HTERT RPE-1 (cell line): Measurements from ENCODE around the gene WDFY4.
"Not testable (repeated sequence)": the region's sequence is repeated elsewhere in the genome, so short reads cannot be mapped to it uniquely, and the experiment has no call there.

Source experiments
- in situ Hi-C: fragments of 300-500 bp; cut with MboI; formaldehyde crosslinking; loops from 4 replicates; pipeline ENCODE4 v1.14.3; 2020; ENCODE audit warnings: low sequenced_read_pairs

The WDFY4 gene, protein sequence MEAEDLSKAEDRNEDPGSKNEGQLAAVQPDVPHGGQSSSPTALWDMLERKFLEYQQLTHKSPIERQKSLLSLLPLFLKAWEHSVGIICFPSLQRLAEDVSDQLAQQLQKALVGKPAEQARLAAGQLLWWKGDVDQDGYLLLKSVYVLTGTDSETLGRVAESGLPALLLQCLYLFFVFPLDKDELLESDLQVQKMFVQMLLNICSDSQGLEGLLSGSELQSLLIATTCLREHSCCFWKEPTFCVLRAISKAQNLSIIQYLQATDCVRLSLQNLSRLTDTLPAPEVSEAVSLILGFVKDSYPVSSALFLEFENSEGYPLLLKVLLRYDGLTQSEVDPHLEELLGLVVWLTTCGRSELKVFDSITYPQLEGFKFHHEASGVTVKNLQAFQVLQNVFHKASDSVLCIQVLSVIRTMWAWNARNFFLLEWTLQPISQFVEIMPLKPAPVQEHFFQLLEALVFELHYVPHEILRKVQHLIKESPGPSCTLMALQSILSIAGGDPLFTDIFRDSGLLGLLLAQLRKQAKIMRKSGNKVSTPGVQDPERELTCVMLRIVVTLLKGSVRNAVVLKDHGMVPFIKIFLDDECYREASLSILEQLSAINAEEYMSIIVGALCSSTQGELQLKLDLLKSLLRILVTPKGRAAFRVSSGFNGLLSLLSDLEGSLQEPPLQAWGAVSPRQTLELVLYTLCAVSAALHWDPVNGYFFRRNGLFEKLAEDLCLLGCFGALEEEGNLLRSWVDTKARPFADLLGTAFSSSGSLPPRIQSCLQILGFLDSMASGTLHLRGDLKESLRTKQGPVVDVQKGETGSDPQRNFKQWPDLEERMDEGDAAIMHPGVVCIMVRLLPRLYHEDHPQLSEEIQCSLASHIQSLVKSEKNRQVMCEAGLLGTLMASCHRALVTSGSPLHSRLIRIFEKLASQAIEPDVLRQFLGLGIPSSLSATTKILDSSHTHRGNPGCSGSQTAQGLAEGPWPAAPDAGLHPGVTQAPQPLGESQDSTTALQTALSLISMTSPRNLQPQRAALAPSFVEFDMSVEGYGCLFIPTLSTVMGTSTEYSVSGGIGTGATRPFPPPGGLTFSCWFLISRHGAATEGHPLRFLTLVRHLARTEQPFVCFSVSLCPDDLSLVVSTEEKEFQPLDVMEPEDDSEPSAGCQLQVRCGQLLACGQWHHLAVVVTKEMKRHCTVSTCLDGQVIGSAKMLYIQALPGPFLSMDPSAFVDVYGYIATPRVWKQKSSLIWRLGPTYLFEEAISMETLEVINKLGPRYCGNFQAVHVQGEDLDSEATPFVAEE (N-terminal part only)

DNA sequence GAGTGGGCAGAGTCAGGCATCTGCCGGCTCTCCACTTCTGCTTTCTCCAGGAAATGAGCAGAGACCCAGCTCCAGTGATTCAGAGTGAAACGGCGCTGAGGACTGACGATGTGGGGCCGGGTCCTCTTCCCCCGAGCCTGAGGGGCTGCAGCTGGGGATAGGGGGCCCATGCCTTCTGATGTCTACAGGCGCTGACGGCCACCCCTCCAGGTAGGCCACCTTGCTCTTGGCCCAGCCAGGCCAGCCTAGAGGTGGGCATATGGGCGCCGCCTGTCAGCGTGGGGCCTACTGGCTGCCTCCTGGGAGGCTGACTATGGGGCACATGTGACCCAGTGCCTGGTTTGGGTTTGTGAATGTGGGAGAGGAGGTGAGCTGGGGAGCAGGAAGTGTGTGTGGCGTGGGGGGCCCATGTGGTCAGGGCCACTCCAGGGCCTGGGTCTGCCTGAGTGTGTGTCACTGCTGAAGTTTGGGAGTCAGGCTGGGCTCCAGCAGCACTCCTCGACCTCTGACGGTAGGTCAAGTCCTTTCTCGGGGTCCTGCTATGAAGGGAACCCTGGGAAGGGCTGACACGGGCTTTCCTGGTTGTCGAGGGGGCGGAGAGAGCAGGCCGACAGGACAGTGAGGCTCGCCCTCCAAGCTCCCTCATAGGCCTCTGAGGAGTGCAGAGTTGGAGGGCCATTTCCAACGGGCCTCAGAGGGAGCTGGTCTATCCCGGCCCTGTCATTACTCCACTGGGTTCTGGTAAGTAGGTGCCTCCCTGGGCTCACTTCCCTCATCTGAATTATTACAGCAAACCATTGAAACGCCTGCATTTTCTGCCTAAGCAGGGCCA lies at the start of gene WDFY4:
Gene WDFY4 (plus strand): TSS at position 82 of the 832 bp plus-strand sequence. CDS start 24,860 bp downstream, outside the sequence.
- in situ Hi-C loops = no loop called here

DNA sequence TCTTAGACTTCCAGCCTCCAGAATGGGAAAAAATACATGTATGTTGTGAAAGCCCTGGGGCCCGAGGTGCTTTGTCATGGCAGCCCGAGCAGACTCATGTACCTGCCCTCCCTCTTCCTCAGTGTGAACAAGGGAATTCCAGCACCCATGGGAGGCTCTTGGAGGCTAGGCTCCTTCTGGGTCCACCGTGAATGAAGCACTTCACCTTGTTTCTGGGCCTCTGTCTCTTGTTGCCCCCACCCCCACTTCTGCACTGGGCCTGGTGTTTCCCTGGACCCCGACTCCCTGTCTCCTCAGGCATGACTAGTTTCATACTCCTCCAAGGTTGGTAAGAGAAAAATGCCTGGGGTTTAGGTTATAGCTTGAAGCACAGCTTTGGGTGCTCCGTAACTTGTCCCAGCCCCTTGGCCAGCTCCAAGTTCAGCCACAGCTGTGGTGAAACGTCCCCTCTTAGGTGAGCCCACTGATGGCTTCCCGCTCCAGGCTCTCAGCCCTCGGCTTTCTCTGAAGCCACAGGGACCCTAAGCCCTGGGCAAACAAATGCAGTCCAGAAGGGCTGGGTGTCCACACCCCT lies 49.6 kb upstream of the WDFY4 start:
- in situ Hi-C loops = no loop called here

DNA sequence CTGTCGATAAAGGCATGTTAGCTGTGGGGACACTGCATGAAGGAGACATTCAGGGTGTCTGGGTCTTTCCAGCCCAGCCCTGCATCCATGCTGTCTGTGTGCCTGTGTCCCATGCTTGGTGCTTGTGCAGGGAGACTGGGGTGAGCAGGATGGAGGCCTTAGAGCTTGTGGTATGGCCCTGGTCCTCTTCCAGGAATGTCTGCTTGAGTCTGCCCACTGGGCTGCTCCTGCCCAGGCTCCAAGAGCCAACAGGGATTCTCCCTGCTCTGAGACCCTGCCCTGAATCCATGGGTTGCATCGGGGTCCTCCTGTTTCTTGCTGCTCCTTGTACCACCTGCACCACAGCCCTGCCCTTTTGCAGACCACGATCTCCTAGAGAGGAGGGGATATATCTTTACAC lies 48.4 kb upstream of the WDFY4 start:
- in situ Hi-C loops = no loop called here

DNA sequence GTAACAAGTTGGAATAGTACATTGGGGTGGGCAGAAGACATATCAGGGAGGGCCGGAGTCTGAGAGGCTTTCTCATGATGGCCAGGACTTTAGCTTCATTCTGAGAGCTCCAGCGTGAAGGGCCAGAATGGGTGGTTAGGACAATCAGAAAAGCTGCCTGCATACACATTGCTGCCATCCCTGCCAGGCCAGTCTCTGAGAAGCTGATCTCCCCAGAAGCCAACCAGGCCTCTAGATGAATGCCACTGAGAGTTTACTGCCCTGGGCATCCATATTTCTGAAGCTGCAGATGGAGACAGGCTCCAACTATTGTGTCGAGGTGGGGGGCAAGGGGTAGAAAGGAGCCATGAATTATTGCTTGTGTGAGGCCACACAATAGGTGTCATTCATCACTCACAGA lies 47.8 kb upstream of the WDFY4 start:
- in situ Hi-C loops = no loop called here

DNA sequence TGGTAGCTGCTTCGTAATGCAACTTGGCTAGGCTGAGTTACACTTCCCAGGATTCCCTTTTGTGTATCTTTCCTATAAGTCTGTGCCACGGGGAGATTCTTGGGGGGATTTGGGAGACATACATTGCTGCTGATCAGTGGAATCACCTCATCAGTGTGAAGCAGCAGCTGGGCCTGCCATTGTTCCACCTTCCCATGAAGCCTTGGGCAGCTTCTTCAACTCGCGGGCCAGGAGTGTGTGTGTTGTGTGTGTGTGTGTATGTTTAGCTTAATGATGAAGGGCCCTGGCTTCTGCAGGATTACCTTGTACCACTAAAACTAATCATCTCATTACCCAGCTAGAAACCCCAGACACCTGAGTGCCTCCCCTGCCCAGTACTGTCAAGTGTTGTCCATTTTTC lies 46.5 kb upstream of the WDFY4 start:
- in situ Hi-C loops = no loop called here

DNA sequence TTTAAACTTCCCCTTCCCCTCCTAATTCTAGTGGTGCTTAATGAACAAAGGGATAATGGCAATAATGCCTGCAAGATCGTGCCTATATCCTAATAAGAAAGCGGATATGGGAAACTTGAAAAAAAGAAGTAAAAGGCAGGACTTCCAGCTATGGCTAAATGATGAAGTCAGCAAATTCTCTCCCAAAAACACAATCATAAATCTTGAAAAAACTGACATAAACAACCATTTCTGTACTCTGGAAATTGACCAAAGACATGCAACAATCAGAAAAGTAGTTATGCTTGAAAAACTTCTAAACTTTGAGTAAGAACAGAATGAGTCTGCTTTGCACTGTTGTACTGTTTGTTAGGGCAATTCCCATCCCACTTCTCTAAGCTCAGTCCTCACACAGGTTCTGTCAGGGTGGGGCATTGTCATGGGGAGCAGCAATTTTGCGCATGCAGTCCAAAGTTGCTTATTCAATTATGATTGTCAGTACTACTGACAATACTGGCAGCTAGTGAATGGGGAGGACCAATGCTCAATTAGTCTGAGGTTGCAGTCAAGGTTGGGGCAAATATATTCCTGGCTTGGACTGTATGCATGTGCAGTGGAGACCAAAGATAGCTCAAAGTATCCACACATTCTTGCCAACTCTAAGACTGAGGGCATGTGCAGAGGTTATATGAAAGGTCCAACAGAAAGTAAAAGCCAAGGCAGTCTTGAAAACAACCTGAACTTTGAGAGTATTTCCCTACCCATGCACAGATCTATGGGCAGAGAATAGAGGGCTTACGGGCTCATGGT lies 45.7 kb upstream of the WDFY4 start:
- in situ Hi-C loops = no loop called here

DNA sequence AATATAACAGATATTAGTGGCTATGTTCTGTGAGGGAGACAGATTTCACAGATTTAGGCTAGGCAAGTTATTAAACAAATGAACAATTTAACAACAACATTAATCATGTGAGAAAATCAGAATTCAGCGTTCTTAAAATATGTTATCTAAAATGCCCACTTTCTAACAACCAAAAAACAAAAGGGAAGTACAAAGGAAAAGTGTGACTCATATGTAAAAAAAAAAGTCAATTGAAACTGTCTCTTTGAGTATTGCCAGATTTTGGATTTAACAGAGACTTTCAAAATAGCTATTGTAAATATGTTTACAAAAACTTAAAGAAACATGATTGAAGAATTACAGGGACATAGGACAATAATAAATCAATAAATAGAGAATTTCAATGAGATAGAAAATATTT lies 45.0 kb upstream of the WDFY4 start:
- in situ Hi-C loops = no loop called here

DNA sequence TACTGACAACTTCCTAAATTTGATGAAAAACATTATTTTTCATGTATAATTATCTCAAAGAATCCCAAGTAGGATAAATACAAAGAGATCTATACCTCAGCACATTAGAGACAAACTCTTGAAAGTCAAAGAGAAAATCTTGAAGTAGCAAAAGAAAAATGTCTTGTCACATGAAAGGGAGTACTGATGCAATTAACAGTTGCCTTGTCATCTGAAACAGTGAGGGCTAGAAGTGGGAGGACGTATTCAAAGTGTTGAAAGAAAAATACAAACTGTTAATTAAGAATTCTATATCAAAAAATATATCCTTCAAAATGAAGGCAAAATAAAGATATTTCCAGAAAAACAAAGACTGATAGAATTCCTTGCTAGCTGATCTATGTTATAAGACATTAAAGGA lies 44.3 kb upstream of the WDFY4 start:
- in situ Hi-C loops = no loop called here

DNA sequence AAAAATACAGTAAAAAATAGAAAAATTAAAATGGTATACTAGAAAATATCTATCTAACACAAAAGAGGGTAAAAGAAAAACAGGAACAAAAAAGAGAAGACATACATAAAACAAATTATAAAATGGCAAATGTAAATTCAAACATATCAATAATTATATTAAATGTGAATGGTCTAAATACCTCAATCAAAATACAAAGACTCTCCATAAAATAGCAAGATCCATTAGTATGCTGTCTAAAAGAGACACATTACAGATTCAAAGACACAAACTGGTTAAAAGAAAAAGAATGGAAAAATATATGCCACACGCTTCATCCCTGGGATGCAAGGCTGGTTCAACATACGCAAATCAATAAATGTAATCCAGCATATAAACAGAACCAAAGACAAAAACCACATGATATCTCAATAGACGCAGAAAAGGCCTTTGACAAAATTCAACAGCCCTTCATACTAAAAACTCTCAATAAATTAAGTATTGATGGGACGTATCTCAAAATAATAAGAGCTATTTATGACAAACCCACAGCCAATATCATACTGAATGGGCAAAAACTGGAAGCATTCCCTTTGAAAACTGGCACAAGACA lies 43.5 kb upstream of the WDFY4 start:
- in situ Hi-C loops = not testable (repeated sequence)

DNA sequence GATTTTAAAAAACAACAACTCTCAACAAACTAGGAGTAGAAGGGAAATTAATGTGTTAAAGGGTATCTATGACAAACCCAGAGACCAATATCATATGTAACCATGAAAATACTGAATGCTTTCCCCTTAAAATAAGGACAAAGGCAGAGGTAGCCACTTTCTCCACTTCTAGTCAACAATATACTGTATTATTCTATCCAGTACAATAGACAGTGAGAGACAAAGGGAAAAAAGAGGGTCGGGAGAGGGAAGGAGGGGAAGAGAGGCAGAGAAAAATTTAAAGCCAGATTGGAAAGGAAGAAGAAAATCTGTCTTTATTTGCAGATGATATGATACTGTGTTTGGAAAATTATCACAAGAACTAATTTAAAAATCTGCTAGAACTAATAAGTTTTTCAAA lies 39.1 kb upstream of the WDFY4 start:
- in situ Hi-C loops = no loop called here

DNA sequence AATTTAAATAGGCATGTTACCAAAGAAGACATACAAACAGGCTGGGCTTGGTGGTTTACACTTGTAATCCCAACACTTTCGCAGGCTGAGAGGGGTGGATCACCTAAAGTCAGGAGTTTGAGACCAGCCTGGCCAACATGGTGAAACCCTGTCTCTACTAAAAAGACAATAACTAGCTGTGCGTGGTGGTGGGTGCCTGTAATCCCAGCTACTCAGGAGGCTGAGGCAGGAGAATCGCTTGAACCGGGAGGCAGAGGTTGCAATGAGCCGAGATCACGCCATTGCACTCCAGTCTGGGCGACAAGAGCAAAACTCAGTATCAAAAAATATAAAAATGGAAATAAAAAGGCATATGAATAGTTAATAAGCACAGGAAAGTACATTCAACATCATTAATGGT lies 37.6 kb upstream of the WDFY4 start:
- in situ Hi-C loops = not testable (repeated sequence)

DNA sequence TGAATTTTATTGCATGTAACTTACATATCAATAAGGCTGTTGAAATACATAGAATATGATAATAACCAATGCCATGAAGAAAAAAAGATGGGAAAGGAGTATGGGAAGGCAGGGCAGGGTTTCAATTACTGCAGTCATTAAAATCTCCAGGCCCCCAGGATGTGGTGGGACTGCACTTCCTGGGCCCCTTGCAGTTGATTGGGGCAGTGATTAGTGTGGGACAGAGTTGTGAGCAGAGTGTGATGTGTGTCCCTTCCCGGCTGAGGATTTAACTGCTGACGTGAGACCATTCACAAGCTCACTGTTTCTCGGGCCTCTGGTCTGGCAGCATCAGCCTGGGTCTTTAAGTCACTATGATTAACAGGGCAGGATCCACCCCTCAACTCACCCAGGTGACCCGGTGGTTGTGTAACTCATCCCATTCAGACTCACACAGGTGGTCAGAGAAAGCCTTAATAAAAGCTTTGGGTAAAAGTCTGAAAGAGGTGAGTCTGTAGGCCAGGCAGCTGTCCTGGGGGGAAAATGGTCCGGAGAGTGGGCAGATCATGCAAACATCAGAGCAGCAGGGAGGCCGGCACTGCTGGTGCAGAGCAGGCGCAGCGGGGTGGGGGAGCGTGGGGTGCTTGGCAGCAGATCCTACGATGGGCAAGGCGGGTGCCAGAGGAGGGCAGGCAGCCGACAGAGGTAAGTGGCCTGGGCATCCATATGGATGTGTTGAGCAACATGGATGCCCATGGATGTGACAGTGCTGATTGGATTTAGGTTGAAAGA lies 36.3 kb upstream of the WDFY4 start:
- in situ Hi-C loops = no loop called here

DNA sequence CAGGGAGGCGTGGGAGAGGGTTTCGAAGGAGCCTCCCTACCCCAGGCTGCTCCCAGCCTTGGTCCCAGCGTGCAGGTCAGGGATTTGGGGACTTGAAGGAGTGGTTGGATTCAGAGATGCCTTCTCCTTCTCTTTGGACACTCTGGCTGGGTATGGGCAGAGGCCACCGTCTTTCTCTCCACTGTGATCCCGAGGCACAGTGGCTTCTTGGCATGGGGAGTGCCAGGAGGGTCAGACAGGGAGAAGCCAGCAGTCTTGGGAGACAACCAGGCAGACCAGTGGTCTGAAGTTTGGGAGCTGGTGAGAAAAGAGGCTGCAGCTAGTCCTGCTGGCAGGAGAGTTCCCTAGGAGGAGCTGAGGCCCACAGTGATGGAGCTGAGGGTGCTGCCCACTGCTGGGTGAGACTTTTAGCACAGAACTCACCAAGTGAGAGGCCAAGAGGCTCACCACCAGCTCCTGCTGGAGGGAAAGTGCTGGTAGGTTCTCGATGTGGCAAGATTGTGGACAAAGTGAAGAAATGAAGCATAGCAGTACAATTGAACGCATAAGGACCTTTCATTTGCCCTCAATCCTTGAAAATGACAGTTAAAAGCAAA lies 35.2 kb upstream of the WDFY4 start:
- in situ Hi-C loops = no loop called here

DNA sequence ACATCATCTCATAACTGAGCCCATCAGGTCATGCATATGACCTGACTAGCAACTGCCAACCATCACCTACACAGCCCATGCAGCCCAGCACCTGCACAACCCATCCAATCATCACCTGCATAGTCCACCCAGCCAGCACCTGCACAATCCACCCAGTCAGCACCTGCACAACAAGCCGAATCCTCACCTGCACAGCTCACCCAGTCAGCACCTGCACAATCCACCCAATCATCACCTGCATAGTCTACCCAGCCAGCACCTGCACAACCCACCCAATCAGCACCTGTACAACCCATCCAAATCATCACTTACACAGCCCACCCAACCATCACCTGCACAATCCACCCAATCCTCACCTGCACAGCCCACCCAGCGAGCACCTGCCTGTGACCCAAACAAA lies 33.4 kb upstream of the WDFY4 start:
- in situ Hi-C loops = no loop called here

DNA sequence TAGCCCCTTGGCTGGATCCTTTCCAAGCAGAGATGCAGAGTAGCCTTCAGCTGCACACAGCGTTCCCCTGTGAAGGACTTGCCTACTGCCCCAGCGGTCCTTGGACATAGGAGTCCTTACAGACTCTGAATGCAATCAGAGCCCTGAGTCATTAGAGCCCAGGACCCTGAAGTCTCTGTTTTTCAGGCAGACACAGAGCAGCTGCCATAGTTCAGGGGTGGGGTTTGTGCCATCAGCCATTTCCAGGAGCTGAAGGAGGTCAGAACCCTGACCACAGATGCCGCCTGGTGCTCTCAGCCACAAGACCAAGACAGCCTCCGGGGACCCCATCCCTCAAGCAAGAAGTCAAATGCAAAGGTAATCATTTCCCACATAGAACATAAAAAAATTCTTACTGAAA lies 32.8 kb upstream of the WDFY4 start:
- in situ Hi-C loops = no loop called here

DNA sequence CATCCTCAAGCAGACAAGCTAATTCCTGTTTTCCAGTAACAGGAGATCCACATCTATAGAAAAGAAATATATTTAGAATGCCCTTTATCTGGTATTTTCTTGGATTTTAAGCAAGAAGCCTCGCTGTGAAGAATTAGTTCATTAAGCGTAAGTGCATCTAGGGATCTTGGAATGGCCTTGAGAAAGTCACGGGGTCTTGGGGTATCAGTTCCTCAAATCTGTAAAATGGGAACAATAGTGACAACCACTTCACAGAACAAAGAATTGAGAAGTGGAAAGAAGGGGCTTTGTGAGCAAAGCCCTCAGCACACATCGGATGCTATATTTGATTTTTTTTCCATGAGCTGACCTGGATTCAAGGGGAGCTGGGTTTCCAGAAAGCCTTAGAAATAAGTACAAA lies 32.3 kb upstream of the WDFY4 start:
- in situ Hi-C loops = no loop called here

DNA sequence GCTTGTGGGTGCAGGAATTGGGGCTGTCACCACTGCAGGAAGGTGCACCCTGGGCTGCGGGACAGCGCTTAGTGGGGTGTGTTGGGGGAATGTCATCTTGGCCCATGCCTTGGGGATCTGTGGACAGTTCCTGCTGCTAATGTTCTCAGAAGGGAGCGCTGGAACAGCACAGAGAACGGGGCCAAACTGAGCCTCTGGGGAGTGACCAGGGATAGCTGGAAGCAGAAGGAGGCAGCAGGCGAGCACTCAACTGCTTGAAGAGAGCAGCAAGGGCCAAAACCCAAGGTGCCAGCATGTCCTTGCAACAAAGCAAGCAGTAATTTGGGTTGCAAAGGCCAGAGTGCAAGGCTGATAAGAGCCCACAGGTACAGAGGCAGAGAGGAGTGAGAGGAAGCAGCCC lies 31.3 kb upstream of the WDFY4 start:
- in situ Hi-C loops = no loop called here
